ENCODE data around the gene CIDEC. TPM values are rescaled to one million over a fixed set of nuclear protein-coding genes. Genes with fewer than 3 reads are reported as not detected.

Gene CIDEC
- total and polyA plus RNA-seq, 2 of the 13 experiments (the other 11 are each of a cell fraction or from before 2014, with no cell fraction given), result 2.5 to 10.4 TPM

- TF ChIP-seq MAX (IDR thresholded peaks at IDR 0.05) (peak; percentile 77), ZNF609 (CRISPR knock-in tag; IDR thresholded peaks at IDR 0.05; ENCODE audit: borderline replicate concordance) (peak; percentile 56; the same call in 1 of the 2 replicates), CBFB (CRISPR knock-in tag; IDR thresholded peaks at IDR 0.05) (peak; percentile 40; the same call in 1 of the 2 replicates), ZNF644 (CRISPR knock-in tag; IDR thresholded peaks at IDR 0.05; ENCODE audit: low read depth) (peak; percentile 73; the same call in 1 of the 2 replicates), ZNF34 (CRISPR knock-in tag; IDR thresholded peaks at IDR 0.05; ENCODE audit: borderline replicate concordance) (peak; percentile 68; the same call in 1 of the 2 replicates), ZNF629 (CRISPR knock-in tag; conservative IDR thresholded peaks at IDR 0.05) (0 out of 2 replicates have a peak, but pooled peaks have one; percentile 16), PAX8 (CRISPR knock-in tag; IDR thresholded peaks at IDR 0.05; ENCODE audit: borderline replicate concordance) (peak; percentile 64; the same call in 1 of the 2 replicates), FOXJ3 (CRISPR knock-in tag; IDR thresholded peaks at IDR 0.05; ENCODE audit: borderline replicate concordance) (peak; percentile 60; the same call in 1 of the 2 replicates), FOXO1 (CRISPR knock-in tag; IDR thresholded peaks at IDR 0.05) (peak; percentile 64), BCL6 (CRISPR knock-in tag; IDR thresholded peaks at IDR 0.05) (peak; percentile 52), TSC22D2 (CRISPR knock-in tag; IDR thresholded peaks at IDR 0.05; ENCODE audit: borderline replicate concordance) (0 out of 2 replicates have a peak, but pooled peaks have one; percentile 31), SAP130 (CRISPR knock-in tag; IDR thresholded peaks at IDR 0.05; ENCODE audit: low read depth) (peak; percentile 89), ZNF580 (CRISPR knock-in tag; IDR thresholded peaks at IDR 0.05; ENCODE audit: borderline replicate concordance, low read depth) (peak; percentile 63; the same call in 1 of the 2 replicates), CCDC6 (CRISPR knock-in tag; IDR thresholded peaks at IDR 0.05) (0 out of 2 replicates have a peak, but pooled peaks have one; percentile 52), ZNF570 (CRISPR knock-in tag; IDR thresholded peaks at IDR 0.05; ENCODE audit: borderline replicate concordance) (no peak), ZNF503 (CRISPR knock-in tag; IDR thresholded peaks at IDR 0.05) (peak; percentile 19; the same call in 1 of the 2 replicates), MIXL1 (CRISPR knock-in tag; IDR thresholded peaks at IDR 0.05) (peak; percentile 25; the same call in 1 of the 2 replicates), HDAC2 (CRISPR knock-in tag; IDR thresholded peaks at IDR 0.05) (no peak; the same call in none of the 2 replicates), SNAPC2 (CRISPR knock-in tag; IDR thresholded peaks at IDR 0.05) (no peak), HNRNPUL1 (IDR thresholded peaks at IDR 0.05; ENCODE audit: low read depth, low read length) (peak; percentile 100), FOXK1 (CRISPR knock-in tag; IDR thresholded peaks at IDR 0.05; ENCODE audit: borderline replicate concordance, low read depth) (peak; percentile 81; the same call in 1 of the 2 replicates)
Observed at GRCh38 chr3:9897408-9898372, 17.6 kb upstream of the CIDEC start (continued).

Data from HepG2 (cell line).